HG03457 (cell line): Measurements from ENCODE around the gene STAM.

Experiments
- ATAC-seq: cut with Tn5 transposase; IDR thresholded peaks from one replicate; pipeline ENCODE4 v1.9.1; 2021; ENCODE audit warnings: moderate number of reproducible peaks; ENCODE audit not compliant: unreplicated experiment

STAM gene

GRCh38 chr10:17758200-17758599, 114.2 kb downstream of the STAM start:
- no peak for ATAC-seq

- no peak for ATAC-seq
Observed at GRCh38 chr10:17758896-17759295, 114.9 kb downstream of the STAM start.

GRCh38 chr10:17764142-17764541, 120.2 kb downstream of the STAM start:
- no peak for ATAC-seq

GRCh38 chr10:17765602-17766001, 121.7 kb downstream of the STAM start:
- ATAC-seq = no peak
